Left renal cortex interstitium (tissue), 4 donors: Measurements from ENCODE around the gene HOXA6. TPM values are rescaled to one million over a fixed set of nuclear protein-coding genes. Genes with fewer than 3 reads are reported as not detected.

Source experiments
- DNase-seq, 4 donors: peaks; one replicate each; pipeline ENCODE4 v3.0.0-alpha.2; 2013; ENCODE audit warnings: low read depth in 4 of 4, low spot score in 2 of 4, missing footprints in 1 of 4
- polyA plus RNA-seq, 4 donors: library from polyadenylated mRNA; unstranded; fragments of 120-200 nt; gene quantifications; one replicate each; pipeline ENCODE4 v1.2.1, GENCODE V29; 2013; ENCODE audit not compliant: insufficient read length in 4 of 4

The HOXA6 gene
- polyA plus RNA-seq, 4 donors = 24.7 to 59.3 (median 38.3) TPM

DNA sequence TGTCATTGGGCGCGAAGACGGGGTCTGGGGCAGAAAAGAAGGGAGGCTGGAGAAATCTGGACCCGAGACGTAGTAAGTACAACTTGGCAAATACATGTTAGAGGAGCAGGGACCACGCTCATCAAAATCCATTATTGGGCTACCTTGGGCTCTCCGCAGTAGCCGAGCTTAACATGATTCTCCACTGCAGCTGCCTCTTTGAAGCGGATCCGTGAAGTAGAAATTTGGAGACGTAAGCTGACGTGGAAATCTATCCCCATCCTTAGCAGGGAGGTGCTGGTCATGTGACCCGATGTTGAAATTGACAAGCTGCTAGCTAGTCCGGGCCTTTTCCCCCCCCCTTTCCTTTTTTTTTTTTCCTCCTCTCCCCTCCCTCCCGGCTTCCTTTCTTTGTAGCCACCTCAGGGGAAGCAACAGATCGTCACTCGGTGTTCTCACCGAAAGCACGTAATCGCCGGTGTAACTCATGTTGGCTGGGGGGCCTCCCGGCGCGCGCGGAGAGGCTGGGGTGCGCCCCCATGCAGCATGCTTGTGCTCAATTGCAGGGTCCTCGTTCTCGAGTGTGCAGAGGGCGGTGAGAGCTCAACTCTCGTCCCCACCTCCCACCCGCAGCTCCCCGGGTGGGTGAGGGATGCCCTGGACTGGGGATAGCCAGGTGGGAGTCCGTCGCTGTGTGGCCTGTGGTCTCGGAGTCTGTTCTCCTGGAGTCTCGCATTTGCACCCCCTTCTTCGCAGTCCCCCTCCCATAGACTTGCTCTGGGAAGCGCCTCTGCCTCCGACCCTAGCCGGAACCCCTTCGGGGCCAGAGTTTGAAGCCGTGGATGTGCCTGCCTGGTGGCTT lies 37.7 kb upstream of the HOXA6 start, which contains the start of gene HOXA11:
Gene HOXA11, minus strand, starts transcription at position 220 of the 841 bp plus-strand sequence. Its CDS starts 88 bp downstream, at position 132.
- DNase-seq = peak in 3 of 4 donors; percentile 90 to 94 (median 90)

DNA sequence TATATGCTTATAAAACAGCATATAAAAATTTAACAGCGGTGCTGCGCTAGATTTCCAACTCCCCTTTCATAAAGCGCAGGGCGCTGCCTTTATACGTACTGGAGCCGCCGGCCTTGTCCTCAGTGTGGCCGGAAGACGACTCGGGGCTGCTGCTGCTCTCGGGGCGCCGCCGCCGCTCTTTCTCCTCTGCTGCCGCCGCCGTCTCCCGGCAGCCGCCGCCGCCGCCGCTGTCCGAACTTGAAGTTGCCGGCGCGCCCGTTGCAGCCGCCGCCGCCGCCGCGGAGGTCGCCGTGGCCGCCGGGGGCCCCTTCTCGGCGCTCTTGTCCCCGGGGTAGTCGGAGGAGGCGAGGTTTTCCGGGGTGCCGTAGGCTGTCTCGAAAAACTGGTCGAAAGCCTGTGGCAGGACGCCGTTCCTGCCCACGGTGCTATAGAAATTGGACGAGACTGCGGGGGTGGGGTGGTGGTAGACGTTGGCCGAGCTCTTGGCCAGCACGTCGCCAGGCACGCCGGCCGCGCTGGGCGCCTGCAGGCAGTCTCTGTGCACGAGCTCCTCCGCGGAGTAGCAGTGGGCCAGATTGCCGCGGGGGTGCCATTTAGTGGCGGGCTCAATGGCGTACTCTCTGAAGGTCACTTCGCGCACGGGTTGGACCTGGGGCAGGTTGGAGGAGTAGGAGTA lies 36.9 kb upstream of the HOXA6 start:
- DNase-seq = no peak

DNA sequence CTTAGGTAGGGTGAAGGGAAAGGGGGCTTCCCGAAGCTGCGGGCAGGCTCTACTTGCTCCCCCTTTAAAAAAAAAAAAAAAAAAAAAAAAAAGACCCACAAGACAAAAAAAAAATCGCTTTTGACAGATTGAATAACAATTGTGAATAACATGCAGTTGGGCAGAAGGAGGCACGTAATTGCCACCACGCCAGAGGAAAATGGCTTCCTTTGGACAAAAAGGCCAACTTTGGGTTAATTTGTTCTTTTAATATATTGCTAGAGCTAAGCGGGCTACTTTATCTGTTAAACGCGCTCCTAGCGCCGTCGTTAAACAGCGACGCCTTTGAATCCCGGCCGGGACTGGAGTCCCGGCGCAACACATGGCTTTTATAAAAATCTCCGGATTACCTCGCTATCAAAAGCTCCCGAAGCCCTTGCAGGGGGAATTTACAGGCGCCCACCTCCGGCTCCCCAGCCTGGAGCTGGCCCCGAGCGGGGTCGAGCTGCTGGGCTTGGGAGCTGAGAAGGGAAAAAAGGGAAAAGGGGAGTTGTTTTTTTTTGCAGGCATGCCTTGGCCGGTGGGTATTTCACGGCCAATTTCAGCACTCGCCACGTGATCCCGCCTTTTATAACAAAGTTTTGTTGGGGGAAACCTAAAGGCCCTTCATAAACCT lies 36.2 kb upstream of the HOXA6 start:
- no peak for DNase-seq

DNA sequence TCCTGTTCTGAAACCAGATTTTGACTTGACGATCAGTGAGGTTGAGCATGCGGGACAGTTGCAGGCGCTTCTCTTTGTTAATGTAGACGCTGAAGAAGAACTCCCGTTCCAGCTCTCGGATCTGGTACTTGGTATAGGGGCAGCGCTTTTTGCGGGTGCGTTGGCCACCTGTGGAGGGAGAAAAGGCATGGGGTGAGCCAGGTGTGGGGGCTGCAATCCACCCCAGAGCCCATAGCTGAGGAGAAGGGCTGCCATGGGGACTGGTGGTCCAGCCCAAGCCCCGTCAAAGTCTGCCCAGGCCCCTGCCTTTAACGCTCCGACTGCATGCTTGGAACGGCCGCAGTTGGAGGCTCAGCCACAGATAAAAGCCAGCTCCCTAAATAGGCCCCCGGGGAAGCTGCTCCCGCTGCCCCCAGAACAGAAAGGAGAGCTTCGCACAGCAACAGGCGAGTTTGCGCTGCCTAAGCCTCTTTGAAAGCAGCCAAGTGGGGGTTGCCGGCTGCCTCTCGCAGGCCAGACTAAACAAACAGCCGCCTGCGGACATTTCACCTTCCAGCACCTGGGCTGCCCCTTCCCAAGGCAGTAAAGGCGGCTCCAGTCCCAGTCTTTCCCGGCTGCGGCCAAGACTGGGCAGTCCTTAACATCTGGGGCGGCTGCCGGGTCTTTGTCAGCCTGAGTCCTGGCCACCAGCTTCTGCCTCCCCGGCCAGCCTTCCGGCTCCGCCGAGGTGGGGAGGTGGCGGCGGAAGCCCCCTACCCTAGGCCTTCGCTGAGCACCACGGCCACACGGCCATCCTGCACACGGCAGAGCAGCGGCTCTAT lies 35.5 kb upstream of the HOXA6 start:
- DNase-seq = no peak

DNA sequence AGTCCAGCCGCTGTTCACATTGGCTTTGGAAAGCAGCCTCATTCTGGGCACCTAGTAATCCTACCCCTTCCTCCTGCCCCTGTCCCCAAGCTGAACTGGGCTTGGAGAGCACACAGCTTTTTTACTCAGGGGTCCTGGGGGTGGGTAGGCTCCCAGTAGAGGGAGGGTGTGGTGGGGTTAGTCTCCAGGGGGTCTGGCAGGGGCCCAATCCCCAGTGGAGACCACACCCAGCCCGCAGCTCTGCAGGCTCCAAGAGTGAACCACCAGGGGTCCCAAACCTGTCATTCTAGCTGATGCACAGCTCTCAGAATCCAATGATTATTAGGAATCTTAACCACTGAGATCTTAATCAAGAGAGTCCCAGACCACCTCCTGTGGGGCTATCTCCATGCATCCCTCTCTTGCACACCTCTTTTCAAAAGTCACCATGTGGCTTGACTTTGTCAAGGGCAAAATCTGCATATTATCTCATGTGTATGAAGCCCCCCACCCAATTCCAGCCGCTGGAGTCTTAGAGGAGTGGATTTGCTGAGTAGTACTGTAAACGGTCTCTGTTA lies 34.8 kb upstream of the HOXA6 start:
- DNase-seq = no peak

DNA sequence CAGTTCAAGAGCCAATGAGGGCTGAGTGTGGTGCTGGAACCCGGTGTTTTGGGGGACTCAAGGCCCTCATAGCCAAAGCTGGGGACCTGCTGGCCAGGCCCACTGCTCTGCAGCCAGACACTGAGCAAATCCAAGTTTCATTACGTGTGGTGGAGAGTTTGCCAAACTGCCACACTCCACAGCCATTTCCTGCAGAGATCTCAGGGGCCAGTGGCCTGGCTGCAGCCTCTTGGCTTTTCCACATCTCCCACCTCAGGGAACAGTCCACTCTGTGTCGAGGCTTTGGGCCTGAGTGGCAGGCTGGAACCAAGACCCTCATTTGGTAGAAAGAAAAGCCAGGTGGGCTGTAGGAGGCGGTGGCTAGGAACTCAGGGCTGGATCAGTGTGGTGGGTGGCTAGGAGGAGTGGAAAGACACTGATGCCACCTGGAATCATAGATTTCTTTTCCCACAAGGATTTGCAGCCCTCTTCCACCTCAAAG lies 34.3 kb upstream of the HOXA6 start:
- DNase-seq = no peak

DNA sequence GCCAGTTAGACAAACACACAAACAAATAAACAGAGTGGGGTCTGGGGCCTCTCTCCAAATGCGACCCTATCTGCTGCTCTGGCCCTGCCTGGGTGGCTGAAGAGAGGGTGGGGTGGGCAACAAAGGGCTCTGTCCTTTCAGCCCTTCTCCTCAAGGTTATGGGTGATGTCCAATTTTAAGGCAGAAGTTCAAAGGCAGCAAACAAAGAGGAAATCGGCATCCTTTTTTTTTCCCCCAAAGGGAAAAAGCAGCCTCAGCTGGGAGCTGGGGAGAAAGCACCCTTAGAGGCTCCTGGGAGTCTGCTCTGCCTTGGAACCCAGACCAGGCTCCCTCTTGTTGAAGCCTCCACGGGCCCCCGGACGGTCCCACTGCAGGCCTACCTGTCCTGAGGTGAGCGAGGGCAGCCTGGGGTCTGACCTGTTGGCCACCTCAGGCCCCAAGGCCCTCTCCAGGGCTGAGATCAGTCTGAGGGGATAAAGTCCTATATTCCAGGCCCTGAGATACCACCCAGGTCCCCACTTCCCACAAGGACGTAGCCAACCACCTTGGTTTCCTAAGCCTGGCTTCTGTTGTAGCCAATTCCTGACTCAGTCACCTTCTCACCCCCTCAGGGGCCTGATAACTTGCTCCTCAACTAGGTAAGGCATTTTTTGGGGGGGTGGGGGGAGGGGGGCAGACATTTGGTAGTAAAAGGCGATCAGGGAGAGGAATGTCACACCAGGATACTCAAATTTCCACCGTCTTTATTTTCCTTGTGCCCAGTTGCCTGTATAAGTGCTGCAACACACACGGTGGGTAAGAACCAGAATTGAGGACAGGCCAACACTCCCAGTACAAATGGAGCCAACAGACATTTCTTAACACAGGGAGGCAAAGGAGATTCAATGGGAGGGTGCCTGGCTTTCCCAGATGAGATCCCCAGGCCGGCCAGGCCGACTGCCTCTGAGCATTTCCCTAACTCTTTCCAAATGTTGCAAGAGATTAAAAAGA lies 33.2 kb upstream of the HOXA6 start:
- DNase-seq = no peak

DNA sequence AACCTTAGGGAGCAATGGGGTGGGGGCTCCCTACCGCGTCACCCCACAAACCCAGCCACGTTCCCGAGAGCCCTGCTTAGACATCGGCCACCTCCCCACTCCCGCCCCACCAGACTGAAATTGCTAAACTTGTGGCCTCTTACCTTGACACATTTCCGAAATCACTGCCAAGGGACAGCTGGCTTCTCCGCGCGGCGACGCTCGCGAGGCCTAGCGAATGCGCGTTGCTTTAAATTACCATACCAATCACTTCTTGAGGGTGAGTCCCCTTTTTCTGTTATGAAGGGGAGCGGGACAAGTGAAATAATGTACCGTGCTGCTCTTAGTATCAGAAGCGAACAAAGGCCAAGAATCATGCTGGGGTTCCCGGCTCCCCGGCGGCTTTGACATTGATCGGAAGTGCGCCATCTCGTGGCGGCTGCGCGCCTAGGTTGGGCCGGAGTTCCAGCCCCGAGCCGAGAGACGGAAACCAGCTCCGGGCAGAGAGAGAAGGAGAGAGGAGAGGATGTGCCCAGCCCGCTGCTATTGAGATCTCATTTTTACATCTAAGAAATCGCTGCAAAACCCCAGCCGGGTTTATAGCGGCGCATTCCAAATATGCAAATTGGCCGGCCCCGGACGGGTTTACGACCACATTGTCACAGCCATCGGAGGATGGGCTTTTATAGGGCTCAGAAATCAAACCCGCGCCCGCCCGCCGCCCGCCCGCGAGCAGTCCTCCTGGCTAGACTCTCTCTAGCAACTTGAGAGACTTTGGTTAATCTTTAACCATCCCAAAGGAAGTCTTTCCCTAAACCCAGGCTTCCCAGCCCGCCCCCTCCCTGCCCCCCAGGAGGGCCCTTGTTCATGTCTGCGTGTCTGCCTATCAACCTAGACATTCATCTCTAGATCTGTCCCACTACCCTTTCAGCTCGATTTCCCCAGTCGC lies 32.2 kb upstream of the HOXA6 start:
- DNase-seq = peak in 1 of 4 donors; percentile 88

DNA sequence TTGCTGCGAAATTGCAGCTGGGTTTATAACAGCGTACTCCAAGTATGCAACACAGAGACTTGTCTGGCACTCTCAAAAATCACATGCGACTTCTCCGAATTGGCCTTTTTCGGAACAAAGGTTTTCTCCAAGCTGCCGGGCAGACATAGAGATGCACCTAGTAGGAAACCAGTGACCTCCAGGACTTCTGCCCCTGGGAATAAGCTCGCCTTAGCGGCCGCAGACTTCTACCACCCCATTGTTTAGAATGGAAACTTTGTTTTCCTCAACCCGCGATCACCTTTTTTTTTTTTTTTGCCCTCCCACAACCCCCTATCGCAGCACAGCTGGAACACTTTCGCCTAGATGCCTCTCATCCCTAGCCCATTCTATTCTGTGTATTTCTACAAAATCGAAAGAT lies 31.5 kb upstream of the HOXA6 start:
- no peak for DNase-seq

DNA sequence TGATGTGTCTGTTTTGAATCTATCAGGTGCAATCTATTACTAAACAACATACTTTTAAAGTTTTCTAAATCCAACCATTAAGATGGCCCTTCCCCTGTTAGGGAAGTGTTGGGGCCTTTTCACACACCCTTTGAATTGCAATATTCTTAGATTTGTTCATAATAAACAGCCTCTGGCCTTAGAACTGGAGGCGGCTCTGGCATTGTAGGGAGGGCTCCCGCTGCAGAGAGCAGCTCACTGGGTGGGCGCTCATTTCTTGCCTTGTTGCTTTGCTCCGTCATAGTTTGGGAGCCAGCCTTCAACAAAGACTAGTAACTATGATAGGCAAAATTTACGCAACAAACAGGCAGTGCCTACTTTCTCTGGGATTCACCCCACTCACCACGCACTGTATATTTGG lies 30.8 kb upstream of the HOXA6 start:
- no peak for DNase-seq

DNA sequence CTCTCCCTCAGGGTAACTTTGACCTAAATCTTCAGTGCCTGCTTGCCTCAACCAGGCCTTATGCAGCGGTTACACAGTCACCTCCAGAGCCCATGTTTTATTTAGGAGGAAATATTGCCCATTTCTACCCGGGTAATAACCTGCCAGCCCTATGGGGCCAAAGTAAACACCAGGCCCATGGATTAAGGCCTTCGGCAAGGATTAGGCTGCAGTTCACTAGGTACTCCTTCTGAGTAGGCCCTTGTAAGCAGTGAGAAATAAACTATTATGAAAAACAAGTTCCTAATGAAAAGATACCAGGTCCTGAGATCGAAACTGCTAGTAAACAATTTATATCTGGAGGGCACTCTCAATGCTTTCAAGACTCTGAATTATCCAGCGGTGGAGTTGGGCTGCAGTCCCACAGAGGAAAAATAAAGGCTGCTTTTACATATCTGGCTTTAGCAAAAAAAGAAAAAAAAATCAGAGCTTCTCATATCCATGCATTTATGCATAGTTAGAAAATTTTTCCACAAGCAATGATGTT lies 30.3 kb upstream of the HOXA6 start:
- DNase-seq = no peak

DNA sequence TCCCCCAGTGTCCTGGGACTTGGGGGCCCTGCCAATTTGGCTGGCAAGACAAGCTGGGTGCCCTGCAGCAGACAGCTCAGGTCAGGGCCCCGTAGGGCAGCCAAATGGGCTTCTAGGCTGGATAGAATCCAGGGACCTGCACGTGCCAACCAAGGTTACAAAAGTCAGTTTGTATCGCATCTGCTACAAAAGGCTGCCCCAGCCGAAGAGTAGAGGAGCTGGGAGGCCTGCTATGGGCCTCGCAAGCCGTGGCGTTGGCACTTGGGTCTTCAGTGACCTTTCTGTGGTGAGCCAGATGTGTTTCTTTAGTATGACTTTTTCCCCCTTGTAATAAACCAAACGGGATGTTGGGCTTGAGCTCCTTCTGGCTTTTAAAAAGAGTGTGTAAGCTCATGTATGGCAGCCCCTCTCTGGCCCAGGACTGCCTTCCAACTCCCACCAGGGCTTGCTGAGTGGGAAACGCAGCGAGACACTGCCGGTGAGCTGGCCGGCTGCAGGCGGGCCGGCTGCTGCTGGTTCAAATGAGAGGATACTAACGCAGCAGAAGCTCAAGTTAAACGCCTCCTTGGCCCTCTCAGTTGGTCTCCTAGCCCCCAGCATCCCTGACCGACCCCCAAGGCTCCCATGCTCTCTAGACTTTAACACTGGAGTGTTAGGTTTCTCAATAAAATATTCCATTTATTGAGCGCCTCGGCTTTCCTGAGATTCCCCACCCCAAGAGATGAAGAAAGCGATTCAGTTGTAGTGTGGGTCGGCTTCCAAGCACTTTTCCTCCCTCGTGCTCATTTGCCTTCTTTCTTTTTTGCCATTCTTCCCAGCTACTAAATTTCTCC lies 29.6 kb upstream of the HOXA6 start:
- no peak for DNase-seq

DNA sequence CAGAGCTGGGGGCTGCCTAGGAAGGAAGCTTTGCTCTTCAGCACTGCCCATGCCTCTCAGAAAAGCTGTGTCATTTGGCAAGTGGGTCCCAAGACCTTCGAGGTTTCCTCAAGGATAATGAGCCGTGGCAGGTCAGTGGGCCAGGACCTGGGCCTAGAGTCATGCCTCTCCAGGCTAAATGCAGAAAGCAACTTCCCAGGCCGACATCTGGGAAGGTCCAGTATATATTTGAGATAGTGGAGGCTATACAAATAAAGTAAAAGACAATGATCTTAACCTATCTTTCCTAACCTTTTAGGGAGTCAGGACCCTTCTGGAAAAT lies 28.9 kb upstream of the HOXA6 start:
- no peak for DNase-seq

DNA sequence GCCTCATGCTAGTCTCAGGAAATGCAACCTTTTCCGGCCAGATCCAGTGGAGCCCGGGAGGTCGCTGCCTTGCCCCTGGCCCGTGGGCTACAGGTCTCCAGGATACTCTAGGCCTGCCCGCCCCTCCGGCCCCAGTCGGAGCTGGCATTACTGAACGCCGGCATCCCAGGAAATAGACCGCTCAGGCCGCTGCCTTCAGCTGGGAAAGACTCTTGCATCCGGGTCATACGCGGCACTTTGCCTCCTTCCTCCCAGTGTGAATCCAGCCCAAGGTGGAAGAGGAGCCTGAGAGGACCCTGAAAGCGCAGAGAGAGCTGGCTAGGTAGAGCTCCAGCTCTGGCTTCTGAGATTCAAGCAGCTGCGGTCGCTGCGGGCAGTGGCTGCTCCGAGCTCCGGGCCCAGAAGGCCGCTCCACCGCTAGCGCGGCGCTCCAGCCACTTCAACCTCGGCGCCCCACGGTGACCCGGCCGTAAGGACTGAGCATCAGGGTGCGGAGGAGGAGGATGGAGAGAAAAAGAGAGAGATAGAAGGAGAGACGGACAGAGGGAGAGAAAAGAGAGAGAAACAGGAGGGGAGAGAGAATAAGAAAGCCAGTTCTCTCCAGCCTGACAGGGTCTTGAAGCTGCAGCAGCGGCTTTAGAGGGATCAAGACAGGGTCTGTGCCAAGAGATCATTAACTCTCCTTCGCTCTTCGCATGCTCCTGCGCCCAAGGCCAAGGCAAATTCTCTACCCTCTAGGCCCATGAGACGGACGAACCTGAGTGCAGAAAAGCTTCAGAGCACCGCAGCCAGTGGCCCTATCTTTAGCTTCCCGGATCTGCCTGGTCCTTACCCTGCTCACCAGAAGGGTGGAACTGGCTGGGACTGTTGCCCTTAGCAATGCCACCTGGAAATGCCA lies 28.3 kb upstream of the HOXA6 start:
- no peak for DNase-seq

DNA sequence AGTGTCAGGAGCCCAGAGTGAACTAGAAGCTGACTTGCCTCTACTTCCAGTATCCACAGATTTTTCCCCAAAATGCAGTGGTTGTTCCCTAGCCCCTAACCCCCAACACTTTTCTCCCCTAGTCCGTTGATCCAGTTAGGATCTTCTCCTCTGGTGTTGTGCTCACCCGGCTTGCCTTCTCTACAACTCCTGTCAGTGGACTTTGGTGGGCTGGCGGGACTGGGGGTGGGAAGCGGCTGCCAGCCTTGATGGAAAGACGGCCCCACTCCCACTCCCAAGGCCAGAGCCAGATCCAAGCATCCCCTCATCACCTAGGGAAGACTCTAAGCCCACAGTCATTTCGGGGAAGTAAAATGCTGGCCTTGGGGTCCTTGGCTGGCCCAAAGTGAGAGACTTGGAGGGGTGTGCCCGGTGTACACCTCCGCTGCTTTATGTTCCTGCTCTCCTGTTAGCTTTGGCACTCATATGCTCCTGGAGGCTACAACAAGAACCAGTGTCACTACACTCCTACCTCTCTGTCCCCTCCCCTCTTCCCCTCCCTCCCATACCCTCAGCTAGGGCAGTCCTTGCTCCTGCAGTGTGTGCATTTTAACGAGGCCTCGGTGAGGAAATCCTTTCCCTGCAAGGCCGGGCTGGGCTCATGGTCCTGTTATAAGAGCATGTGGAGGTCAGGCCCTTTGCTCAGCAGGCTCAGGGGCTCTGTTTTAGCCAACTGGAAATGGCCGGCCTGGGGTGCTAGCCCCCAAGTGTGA lies 27.5 kb upstream of the HOXA6 start:
- no peak for DNase-seq
